Aorta (tissue), 5 donors: ENCODE measurements around the gene MCF2L. TPM values are rescaled to one million over a fixed set of nuclear protein-coding genes. Genes with fewer than 3 reads are reported as not detected.

Source experiments
- ATAC-seq: fragments of 200-7000 bp; cut with Tn5 transposase; one replicate; pipeline ENCODE4 v1.9.1; 2022; ENCODE audit warnings: moderate library complexity; ENCODE audit not compliant: low FRiP score
- DNase-seq, 2 donors: peaks; one replicate each; pipeline ENCODE4 v3.0.0-alpha.2; 2020
- H3K27ac ChIP-seq, 2 donors: one replicate each; pipeline ENCODE4 v1.5.1; 2013; ENCODE audit warnings: low read length in 2 of 2, mild to moderate bottlenecking in 2 of 2, moderate library complexity in 2 of 2, control low read depth in 1 of 2, inconsistent platforms in 1 of 2, low read depth in 1 of 2
- H3K27me3 ChIP-seq, 2 donors: one replicate each; pipeline ENCODE4 v1.6.1; 2013; ENCODE audit warnings: control low read depth in 1 of 2, low read length in 1 of 2, mild to moderate bottlenecking in 1 of 2, moderate library complexity in 1 of 2; ENCODE audit not compliant: insufficient read depth in 2 of 2, control insufficient read depth in 1 of 2
- H3K36me3 ChIP-seq, 2 donors: one replicate each; pipeline ENCODE4 v1.6.1; 2013; ENCODE audit warnings: control low read depth in 1 of 2, low read length in 1 of 2, mild to moderate bottlenecking in 1 of 2; ENCODE audit not compliant: insufficient read depth in 2 of 2, control insufficient read depth in 1 of 2
- H3K4me1 ChIP-seq, 2 donors: one replicate each; pipeline ENCODE4 v1.6.1; 2013; ENCODE audit warnings: low read length in 2 of 2, control low read depth in 1 of 2, mild to moderate bottlenecking in 1 of 2, moderate library complexity in 1 of 2; ENCODE audit not compliant: insufficient read depth in 2 of 2, control insufficient read depth in 1 of 2
- H3K4me3 ChIP-seq, 2 donors: one replicate each; pipeline ENCODE4 v1.5.1; 2013; ENCODE audit warnings: low read length in 2 of 2, control low read depth in 1 of 2, mild to moderate bottlenecking in 1 of 2
- H3K9me3 ChIP-seq: one replicate; pipeline ENCODE4 v1.6.1; 2013; ENCODE audit warnings: mild to moderate bottlenecking, low read length; ENCODE audit not compliant: control insufficient read depth
- WGBS, 2 donors: extraction: QIAGEN DNeasy Blood & Tissue Kit; methylation state at CpG; one replicate each; pipeline ENCODE4 v1.1.7; 2013; 5-methylcytosine and 5-hydroxymethylcytosine counted together
- intact Hi-C, 2 donors: fragments of 100-400 bp; cut with DNase I; formaldehyde crosslinking; loops; one replicate each; pipeline versions ENCODE4 v1.14.2 to v1.15.0; 2022
- polyA plus RNA-seq, 2 donors: library from polyadenylated mRNA; stranded (reverse); fragments of 200-250 nt; gene quantifications; one replicate each; pipeline ENCODE4 v1.2.3, GENCODE V29; 2013
- total RNA-seq, 2 donors: library from RNA; stranded (reverse); fragmentation: NEBNext Ultra II Directional; extraction: Animal tissue kit (Norgen Biotek cat#: 25700); gene quantifications; one replicate each; pipeline ENCODE4 v1.2.1, GENCODE V29; 2021
- donor health status: healthy with polysubstance abuse.
- donor health status: Bipolar disorder and iron deficiency.
- donor health status: DM: no; HTN: no; CAD: no.
- donor health status: DM: no; HTN: no; CAD: no.
- donor health status: DM: yes; HTN: yes; CAD: no.

MCF2L gene
- total and polyA plus RNA-seq, 4 donors: 3.2 to 73.3 (median 27.6) TPM

DNA sequence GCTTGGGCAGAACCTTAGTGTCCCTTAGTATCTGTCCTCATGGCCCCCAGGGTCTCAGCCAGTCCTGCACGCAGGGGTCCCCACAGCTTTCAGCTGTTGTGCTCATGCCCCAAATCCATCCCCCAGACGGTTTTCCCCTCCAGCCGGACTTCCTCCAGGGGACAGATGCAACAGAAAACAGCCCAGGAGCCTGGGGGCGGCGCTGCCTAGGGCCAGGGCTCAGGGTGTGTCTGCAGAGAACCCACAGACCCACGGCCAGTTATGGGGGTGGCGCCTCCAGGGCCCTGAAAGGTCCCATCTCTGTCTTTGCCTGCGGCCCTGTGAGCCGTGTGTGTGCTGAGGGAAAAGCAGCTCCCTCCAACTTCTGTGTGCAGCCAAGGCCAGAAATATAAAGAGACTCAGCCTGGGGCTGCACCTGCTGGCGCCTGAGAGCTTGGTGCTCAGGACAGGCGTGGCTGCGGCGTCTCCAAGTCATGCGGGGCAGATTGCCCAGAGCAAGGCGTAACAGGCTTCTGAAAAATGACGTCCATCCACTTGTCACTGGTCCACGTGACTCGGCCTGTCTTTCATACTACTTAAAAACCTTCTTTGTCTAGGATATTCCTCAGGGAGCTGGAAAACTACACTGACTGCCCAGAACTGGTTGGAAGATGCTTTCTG lies 114.5 kb downstream of the MCF2L start:
- peak in 1 of 2 donors; percentile 50 for DNase-seq
- H3K4me1 ChIP-seq: no peaks in the 10 kb centered on the region

GRCh38 chr13:113084094-113084942 lies 115.3 kb downstream of the MCF2L start:
- H3K9me3 ChIP-seq: no peaks in the 10 kb centered on the region
- H3K27me3 ChIP-seq: no peaks in the 10 kb centered on the region
- no peak overlapping the region for H3K4me3 ChIP-seq
- intact Hi-C loops: no loop called here
- H3K27ac ChIP-seq: no peak overlapping the region
- H3K4me1 ChIP-seq: no peaks in the 10 kb centered on the region
- ATAC-seq: no peak
- no peaks in the 10 kb centered on the region for H3K36me3 ChIP-seq
- peak in 1 of 2 donors; percentile 9 for DNase-seq
- 93 to 94% methylated on average over 25 of the region's 25 CpGs for WGBS, 2 donors

More for the DNA sequence above, 114.5 kb downstream of the MCF2L start:
- no peaks in the 10 kb centered on the region for H3K36me3 ChIP-seq
- no peak overlapping the region for H3K4me3 ChIP-seq
- H3K27me3 ChIP-seq: no peaks in the 10 kb centered on the region
- intact Hi-C loops: no loop called here
- no peaks in the 10 kb centered on the region for H3K9me3 ChIP-seq
- H3K27ac ChIP-seq: no peak overlapping the region
- WGBS, 2 donors: 50 to 57% methylated on average over 18 of the region's 18 CpGs
- ATAC-seq: no peak

GRCh38 chr13:113084943-113085540 lies 116.0 kb downstream of the MCF2L start:
- H3K4me3 ChIP-seq: no peak overlapping the region
- H3K27me3 ChIP-seq: no peaks in the 10 kb centered on the region
- H3K4me1 ChIP-seq: no peaks in the 10 kb centered on the region
- no peak overlapping the region for H3K27ac ChIP-seq
- ATAC-seq: no peak
- intact Hi-C loops: no loop called here
- no peaks in the 10 kb centered on the region for H3K36me3 ChIP-seq
- H3K9me3 ChIP-seq: no peaks in the 10 kb centered on the region
- WGBS, 2 donors: 83 to 84% methylated on average over 24 of the region's 24 CpGs
- DNase-seq: peak; percentile 44 to 64

GRCh38 chr13:113086031-113086750 lies 117.2 kb downstream of the MCF2L start:
- no peaks in the 10 kb centered on the region for H3K9me3 ChIP-seq
- no peaks in the 10 kb centered on the region for H3K36me3 ChIP-seq
- H3K4me1 ChIP-seq: no peaks in the 10 kb centered on the region
- WGBS, 2 donors: 76 to 85% methylated on average over 32 of the region's 32 CpGs
- no peak for ATAC-seq
- H3K27me3 ChIP-seq: no peaks in the 10 kb centered on the region
- intact Hi-C loops: no loop called here
- no peak overlapping the region for H3K4me3 ChIP-seq
- H3K27ac ChIP-seq: no peak overlapping the region
- peak; percentile 43 to 68 for DNase-seq

- Histone ChIP-seq H3K27me3 (no peaks in the 10 kb centered on the region), H3K36me3 (no peaks in the 10 kb centered on the region), H3K9me3 (no peaks in the 10 kb centered on the region), H3K4me3 (no peak overlapping the region), H3K4me1 (no peaks in the 10 kb centered on the region), H3K27ac (no peak overlapping the region)
- intact Hi-C loops: no loop called here
- ATAC-seq (no peak), DNase-seq (peak; percentile 28 to 72)
- 89 to 90% methylated on average over 39 of the region's 39 CpGs for WGBS, 2 donors
These were observed 118.2 kb downstream of the MCF2L start for GRCh38 chr13:113086991-113087922.

DNA sequence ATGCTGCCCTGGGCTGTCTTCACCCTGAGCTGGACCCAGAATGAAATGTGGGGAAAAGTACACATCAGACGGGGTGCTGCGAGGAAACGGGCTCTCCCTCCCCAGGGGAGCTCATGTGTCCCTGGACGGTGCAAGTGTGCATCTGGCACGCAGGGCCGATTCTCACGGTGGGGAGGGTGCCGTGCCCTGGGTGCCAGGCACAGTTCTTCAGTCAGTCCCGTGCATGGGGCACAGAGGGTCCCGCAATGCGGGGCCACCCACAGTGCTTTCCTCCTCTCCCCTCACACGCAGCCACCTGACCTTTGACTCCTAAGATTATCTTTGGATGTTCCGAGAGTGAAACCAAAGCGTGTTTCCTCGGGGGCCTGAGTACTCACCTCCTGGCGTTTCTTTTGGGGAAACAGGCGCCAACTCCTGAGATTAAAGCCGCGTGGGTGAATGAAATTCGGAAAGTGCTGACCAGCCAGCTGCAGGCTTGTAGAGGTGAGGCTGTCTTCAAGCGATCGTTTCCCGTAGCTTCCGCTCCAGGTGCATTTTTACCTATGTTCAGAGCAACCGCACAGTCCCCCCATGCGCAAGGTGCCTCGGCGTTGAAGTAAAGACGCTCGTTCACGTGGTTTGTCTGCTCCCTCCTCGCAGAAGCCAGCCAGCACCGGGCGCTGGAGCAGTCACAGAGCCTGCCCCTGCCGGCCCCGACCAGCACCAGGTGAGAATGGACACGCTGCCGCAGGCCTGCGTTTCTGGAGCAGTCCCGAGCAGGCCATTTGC lies 119.1 kb downstream of the MCF2L start:
- no peak overlapping the region for H3K4me3 ChIP-seq

DNA sequence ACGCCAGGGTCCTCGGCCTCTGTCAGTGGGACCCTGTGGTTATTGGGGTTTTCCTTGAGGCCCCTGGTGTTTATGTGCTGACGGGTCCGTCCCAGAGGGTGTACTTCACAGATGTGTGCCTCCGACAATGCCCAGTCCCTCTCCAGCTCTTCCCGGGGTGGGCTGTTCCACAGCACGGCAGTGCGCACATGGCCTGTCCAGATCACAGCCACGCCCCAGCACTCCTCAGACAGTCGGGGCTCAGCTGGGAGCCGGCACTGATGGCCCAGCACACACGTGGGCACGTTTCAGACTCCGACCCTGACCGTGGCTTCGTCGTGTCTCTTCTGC lies 119.6 kb downstream of the MCF2L start:
- H3K4me1 ChIP-seq: no peaks in the 10 kb centered on the region
- ATAC-seq (no peak), DNase-seq (peak in 1 of 2 donors; percentile 57)
- WGBS, 2 donors: 87 to 89% methylated on average over 17 of the region's 17 CpGs
- no peaks in the 10 kb centered on the region for H3K27me3 ChIP-seq
- no peaks in the 10 kb centered on the region for H3K36me3 ChIP-seq
- H3K9me3 ChIP-seq: no peaks in the 10 kb centered on the region
- intact Hi-C loops: no loop called here
- H3K4me3 ChIP-seq: no peak overlapping the region
- no peak overlapping the region for H3K27ac ChIP-seq

More for the DNA sequence above, 119.1 kb downstream of the MCF2L start:
- DNase-seq: peak; percentile 33 to 64
- WGBS, 2 donors: 90 to 91% methylated on average over 40 of the region's 40 CpGs
- no peak for ATAC-seq
- no peaks in the 10 kb centered on the region for H3K4me1 ChIP-seq
- no peak overlapping the region for H3K27ac ChIP-seq
- H3K9me3 ChIP-seq: no peaks in the 10 kb centered on the region
- no peaks in the 10 kb centered on the region for H3K36me3 ChIP-seq
- intact Hi-C loops: no loop called here
- H3K27me3 ChIP-seq: no peaks in the 10 kb centered on the region
